ENCODE measurements around the gene CCT3.

- no peak for TF ChIP-seq CTCF (IDR thresholded peaks at IDR 0.05; ENCODE audit: low read length)
- TF ChIP-seq EZH2 (optimal IDR thresholded peaks at IDR 0.05; ENCODE audit: low read depth, low read length): no peak
- TF ChIP-seq EZH2phosphoT487 (IDR thresholded peaks at IDR 0.05; ENCODE audit: low read length): no peak
These were observed 69.8 kb downstream of the CCT3 start for GRCh38 chr1:156268336-156268735.

Data from MM.1S (cell line).